Activated CD8-positive, alpha-beta T cell treated with anti-CD3 and anti-CD28 coated beads for 36 hours (primary cell): ENCODE results near the gene COL5A2. TPM values are rescaled to one million over a fixed set of nuclear protein-coding genes. Genes with fewer than 3 reads are reported as not detected.

ENCODE experiments used
- ATAC-seq: fragments of 200-7000 bp; cut with Tn5 transposase; one replicate; pipeline ENCODE4 v1.10.0; 2021; ENCODE audit warnings: mild to moderate bottlenecking, moderate library complexity
- CTCF ChIA-PET: fragments of 350-600 bp; sonication (Branson Sonifier 250); formaldehyde crosslinking; loops from one replicate; lab custom pipeline; 2021; ENCODE audit warnings: antibody characterized with exemption; lab: Charles Lee
- POLR2A ChIA-PET: fragments of 350-600 bp; sonication (Branson Sonifier 250); formaldehyde crosslinking; loops from one replicate; lab custom pipeline; 2021; ENCODE audit warnings: antibody characterized with exemption; lab: Charles Lee
- DNase-seq: peaks from one replicate; pipeline ENCODE4 v3.0.0-alpha.2; 2020
- H3K27ac Mint-ChIP-seq: one replicate; pipeline ENCODE4 v1.8.0; 2021; ENCODE audit warnings: mild to moderate bottlenecking, mixed read lengths
- H3K27me3 Mint-ChIP-seq: one replicate; pipeline ENCODE4 v1.8.0; 2021; ENCODE audit warnings: mixed read lengths
- H3K36me3 Mint-ChIP-seq: one replicate; pipeline ENCODE4 v1.8.0; 2021; ENCODE audit warnings: low read depth, mixed read lengths
- H3K4me1 Mint-ChIP-seq: one replicate; pipeline ENCODE4 v1.8.0; 2021; ENCODE audit warnings: low read depth, mixed read lengths
- H3K4me3 Mint-ChIP-seq: one replicate; pipeline ENCODE4 v1.8.0; 2021; ENCODE audit warnings: mild to moderate bottlenecking, moderate library complexity, mixed read lengths
- H3K9me3 Mint-ChIP-seq: one replicate; pipeline ENCODE4 v1.8.0; 2021; ENCODE audit warnings: mixed read lengths
- intact Hi-C: fragments of 100-400 bp; cut with micrococcal nuclease; formaldehyde crosslinking; loops from one replicate; pipeline ENCODE4 v1.10.0; 2022
- total RNA-seq, 2 experiments: library from RNA; stranded (reverse); gene quantifications; one replicate each; pipeline ENCODE4 v1.2.3, GENCODE V29; 2021
- TF ChIP-seq, protein P1 (sequence below): fragments of 200-600 bp; IDR thresholded peaks from one replicate; pipeline ENCODE4 v1.8.0; 2022; ENCODE audit warnings: antibody characterized with exemption, mild to moderate bottlenecking

The COL5A2 gene
- total RNA-seq, 2 experiments from 2014 or later = 2.3 to 3.3 TPM

- no peaks in the 10 kb centered on the region for H3K9me3 Mint-ChIP-seq
- intact Hi-C loops = no loop called here
- H3K36me3 Mint-ChIP-seq = no peaks in the 10 kb centered on the region
- no peaks in the 10 kb centered on the region for H3K27me3 Mint-ChIP-seq
- TF ChIP-seq, protein P1, sequence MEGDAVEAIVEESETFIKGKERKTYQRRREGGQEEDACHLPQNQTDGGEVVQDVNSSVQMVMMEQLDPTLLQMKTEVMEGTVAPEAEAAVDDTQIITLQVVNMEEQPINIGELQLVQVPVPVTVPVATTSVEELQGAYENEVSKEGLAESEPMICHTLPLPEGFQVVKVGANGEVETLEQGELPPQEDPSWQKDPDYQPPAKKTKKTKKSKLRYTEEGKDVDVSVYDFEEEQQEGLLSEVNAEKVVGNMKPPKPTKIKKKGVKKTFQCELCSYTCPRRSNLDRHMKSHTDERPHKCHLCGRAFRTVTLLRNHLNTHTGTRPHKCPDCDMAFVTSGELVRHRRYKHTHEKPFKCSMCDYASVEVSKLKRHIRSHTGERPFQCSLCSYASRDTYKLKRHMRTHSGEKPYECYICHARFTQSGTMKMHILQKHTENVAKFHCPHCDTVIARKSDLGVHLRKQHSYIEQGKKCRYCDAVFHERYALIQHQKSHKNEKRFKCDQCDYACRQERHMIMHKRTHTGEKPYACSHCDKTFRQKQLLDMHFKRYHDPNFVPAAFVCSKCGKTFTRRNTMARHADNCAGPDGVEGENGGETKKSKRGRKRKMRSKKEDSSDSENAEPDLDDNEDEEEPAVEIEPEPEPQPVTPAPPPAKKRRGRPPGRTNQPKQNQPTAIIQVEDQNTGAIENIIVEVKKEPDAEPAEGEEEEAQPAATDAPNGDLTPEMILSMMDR = no peak
- ATAC-seq (no peak), DNase-seq (no peak)
- no peak overlapping the region for H3K4me3 Mint-ChIP-seq
- no peak overlapping the region for H3K27ac Mint-ChIP-seq
- ChIA-PET CTCF (no interaction called here), POLR2A (no interaction called here)
- peaks cover 7% of the 10 kb centered on the region for H3K4me1 Mint-ChIP-seq
Measured at GRCh38 chr2:189037518-189037917, 142.0 kb downstream of the COL5A2 start.

GRCh38 chr2:189024901-189025618 is 154.5 kb downstream of the COL5A2 start:
- intact Hi-C loops = no loop called here
- DNase-seq = peak; percentile 4
- ChIA-PET CTCF (interaction anchor here (1.0 kb wide), 1 partner anchor 91 kb away, joined by 3 read pairs; no protein-coding TSS in a partner anchor), POLR2A (no interaction called here)
- no peaks in the 10 kb centered on the region for H3K4me1 Mint-ChIP-seq
- H3K4me3 Mint-ChIP-seq = no peak overlapping the region
- ATAC-seq = no peak
- TF ChIP-seq, protein P1 = peak; percentile 56
- no peak overlapping the region for H3K27ac Mint-ChIP-seq
- no peaks in the 10 kb centered on the region for H3K9me3 Mint-ChIP-seq
- H3K27me3 Mint-ChIP-seq = peaks cover 6% of the 10 kb centered on the region
- no peaks in the 10 kb centered on the region for H3K36me3 Mint-ChIP-seq

GRCh38 chr2:189022492-189022891 is 157.1 kb downstream of the COL5A2 start:
- no peak for ATAC-seq

GRCh38 chr2:189022053-189022481 is 157.5 kb downstream of the COL5A2 start:
- no peak overlapping the region for H3K4me3 Mint-ChIP-seq
- H3K9me3 Mint-ChIP-seq = no peaks in the 10 kb centered on the region
- ChIA-PET CTCF (no interaction called here), POLR2A (no interaction called here)
- TF ChIP-seq, protein P1 = no peak
- H3K27me3 Mint-ChIP-seq = peaks cover 11% of the 10 kb centered on the region
- no peaks in the 10 kb centered on the region for H3K36me3 Mint-ChIP-seq
- H3K27ac Mint-ChIP-seq = no peak overlapping the region
- ATAC-seq (no peak), DNase-seq (no peak)
- H3K4me1 Mint-ChIP-seq = no peaks in the 10 kb centered on the region
- intact Hi-C loops = no loop called here

More at GRCh38 chr2:189022492-189022891, 157.1 kb downstream of the COL5A2 start:
- H3K4me3 Mint-ChIP-seq = no peak overlapping the region
- CTCF ChIA-PET = no interaction called here
- TF ChIP-seq, protein P1 = no peak
- no peak for DNase-seq
- intact Hi-C loops = no loop called here
- peaks cover 8% of the 10 kb centered on the region for H3K27me3 Mint-ChIP-seq
- H3K4me1 Mint-ChIP-seq = no peaks in the 10 kb centered on the region
- H3K27ac Mint-ChIP-seq = no peak overlapping the region
- no peaks in the 10 kb centered on the region for H3K36me3 Mint-ChIP-seq
- POLR2A ChIA-PET = no interaction called here
- no peaks in the 10 kb centered on the region for H3K9me3 Mint-ChIP-seq

DNA sequence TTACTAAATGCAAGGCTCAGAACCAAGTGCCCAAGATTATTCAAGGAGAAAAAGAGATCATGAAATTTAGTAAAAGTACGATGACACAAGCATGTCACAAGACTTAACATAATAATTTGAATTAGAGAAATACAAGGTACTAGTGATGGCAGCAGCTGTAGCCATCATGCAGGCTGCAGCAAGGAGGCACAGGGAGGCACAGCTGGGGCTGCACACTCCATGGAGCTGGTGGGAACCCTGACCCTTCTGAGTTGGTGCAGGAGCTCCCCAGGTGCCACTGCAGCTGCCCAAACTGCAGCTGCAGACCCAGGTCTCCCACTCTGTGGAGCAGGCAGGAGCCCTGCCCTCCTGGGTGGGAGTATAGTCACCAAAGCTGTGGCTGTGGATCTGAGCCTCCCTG is 159.4 kb downstream of the COL5A2 start:
- DNase-seq = no peak
- Mint-ChIP-seq H3K4me1 (no peaks in the 10 kb centered on the region), H3K27ac (no peak overlapping the region), H3K36me3 (no peaks in the 10 kb centered on the region), H3K9me3 (no peaks in the 10 kb centered on the region), H3K4me3 (no peak overlapping the region), H3K27me3 (peaks cover 10% of the 10 kb centered on the region)
- ChIA-PET POLR2A (no interaction called here), CTCF (no interaction called here)
- no peak for ATAC-seq
- TF ChIP-seq, protein P1 = no peak
- intact Hi-C loops = no loop called here
